GM18870 (cell line): ENCODE results near the gene TRIM62.

Experiments
- ATAC-seq: cut with Tn5 transposase; IDR thresholded peaks from one replicate; pipeline ENCODE4 v1.9.1; 2021; ENCODE audit warnings: moderate library complexity; ENCODE audit not compliant: unreplicated experiment

The TRIM62 gene

DNA sequence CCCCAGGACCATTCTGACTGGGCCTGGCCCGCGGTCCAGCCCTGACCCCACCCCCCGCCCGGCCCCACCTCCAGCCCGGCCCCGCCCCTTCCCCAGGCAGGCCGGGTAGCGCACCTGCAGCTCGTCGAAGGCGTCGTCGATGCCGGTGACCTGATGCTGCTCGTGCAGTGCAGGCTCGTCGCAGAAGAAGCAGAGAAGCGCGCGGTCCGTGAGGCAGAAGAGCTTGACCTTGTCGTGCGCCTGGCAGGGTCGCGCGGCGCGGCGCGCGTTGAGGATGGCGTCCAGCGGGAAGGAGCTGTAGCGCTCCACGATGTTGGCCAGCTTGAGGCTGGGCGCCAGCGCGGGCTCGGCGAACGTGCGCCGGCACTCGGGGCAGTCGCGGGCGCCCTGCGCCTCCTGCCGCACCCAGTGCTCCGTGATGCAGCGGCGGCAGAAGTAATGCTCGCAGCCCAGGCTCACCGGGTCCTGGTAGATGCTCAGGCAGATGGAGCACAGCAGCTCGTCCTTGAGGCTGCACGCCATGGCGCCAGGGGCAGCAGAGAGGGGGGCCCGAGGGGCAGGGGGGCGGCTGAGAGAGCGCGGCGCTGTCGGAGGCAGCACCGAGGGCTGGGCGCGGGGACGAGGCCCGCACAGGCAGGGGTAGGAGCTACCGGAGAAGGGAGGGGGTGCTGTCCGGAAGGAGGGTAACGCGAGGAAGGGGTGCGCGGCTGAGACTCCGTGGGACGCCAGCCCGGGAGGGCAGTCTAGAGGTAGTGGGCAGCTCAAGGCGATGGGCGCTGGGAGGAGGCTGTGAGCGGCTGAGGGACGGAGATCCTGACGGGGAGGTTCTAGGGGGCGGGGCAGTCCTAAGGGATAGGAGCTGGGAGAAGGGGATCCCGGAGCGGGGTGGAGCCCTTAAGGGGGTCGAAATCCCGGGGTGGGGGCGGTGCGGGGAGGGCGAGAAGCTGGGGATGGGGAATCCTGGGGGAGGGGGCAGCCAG, 642 bp downstream of the TRIM62 start:
- no peak for ATAC-seq

DNA sequence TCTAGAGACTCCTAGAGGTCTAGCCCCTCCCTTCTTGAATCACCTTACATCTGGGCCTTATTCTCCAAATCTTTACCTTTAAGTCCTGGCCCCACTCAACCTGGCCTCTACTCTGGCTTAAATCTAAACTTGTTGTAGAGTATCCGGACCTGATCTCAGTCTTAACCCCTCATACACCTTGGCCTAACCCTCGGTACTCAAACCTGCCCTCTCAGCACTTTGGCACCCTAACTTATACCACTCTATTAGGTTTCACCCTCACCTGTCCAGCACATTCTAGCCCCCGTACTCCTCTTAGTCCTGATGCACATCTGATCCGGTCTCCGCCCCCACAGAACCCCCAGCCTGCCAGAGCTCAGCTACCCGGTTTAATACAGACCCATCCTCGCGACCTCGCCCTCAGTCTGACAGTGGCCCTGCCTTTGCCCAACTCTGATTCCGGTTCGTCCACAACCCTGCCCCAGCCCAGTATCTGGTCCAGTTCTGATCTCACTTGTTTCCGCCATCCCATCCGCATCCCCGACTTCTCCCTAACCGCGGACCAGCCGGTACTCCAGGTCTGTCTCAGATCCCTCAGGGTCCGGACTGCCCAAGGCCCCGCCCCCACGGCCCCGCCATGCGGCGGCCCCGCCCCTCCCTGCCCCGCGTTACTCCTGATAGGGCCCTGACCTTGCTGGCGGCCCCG, 1.5 kb downstream of the TRIM62 start:
- no peak for ATAC-seq

DNA sequence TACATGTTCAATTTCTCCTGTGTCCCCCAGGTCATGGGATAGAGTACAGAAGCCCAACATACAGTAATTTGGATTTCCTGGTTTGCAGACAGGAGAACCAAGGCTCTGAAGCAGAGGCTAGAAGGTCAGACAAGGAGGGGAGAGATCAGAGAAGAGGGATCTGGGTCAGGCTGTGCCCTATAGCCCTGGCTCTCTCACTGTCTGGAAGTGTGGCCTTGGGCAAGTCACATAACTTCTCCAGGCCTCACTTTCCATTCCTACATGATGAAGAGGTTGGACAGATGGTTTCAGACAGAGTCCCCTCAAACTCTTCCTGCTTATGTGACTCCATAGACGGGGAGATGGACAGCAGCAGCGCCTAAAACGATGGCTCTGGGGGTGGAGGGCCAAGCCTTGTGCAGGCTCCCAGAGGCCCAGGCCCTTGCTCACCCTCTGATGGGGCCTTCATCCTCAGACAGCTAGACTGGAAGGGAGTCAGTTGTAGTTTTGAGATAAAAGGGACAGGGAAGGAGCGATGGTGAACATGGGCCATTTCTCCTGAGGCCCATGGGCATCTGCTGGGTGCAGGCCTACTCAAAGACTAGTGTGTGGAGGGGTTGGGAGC, 2.9 kb downstream of the TRIM62 start:
- no peak for ATAC-seq

DNA sequence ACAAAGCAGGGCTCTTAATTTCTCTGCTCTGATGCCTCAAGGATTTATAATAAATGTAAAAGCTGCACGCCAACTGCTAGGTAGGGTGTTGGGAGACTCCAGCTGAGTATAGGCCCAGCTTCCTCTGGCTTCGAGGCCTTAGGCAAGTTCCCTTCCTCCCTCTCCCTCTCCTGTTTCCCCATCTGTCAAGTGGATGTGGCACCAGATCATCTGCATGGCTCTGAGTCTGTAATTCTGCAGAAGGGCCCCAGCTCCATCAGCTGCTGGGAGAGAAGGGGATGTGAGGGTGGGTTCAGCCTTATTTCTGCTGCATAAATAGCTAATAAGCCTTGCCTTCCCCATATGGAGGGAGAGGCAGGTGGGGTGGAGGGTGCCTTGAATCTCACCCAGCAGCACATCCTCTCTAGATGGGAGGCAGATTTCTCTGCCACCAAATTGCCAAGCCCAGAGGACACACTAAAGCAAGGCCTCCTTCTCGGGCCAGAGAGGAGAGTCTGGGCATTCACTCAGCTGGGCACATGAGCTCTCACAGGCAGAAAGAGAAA, 3.8 kb downstream of the TRIM62 start:
- ATAC-seq, result no peak

DNA sequence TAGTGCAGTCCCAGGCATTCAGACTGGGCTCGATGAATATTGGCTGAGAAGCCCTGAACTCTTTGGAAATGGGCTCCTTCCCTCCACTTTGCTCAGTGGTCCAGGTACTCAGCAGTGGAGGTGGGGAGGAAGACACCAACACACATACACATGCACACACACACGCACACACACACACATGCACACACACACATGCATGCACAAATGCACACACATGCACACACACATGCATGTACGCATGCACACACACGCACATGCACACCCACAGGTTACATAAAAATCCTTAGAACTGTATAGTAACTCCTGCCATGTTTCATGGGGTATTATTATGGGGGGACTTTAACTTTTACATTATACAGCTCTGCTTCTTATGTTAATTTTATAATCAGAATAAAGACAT, 5.0 kb downstream of the TRIM62 start:
- ATAC-seq, result no peak

DNA sequence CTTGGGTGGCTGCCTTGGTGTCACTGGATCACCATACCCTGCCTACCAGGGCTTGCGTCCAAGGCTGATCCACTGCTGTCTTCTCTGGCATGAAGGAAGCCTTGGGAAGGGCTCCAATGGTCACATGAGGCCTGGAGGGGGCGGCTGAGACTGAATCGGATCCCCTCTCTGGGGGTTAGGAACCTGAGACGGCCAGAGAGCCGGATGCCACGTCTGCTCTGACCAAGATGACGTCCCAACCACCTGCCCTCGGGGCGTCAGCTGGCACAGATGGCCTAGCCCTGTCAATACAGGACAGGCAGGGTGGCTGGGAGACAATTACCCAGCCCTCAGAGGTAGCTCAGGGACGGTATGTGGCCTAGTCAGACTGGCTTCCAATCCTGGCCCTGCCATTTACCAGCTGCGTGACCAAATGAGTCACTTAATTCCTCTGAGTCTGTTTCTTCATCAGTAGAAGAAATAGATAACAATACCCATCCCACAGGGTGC, 5.4 kb downstream of the TRIM62 start:
- ATAC-seq, result no peak

DNA sequence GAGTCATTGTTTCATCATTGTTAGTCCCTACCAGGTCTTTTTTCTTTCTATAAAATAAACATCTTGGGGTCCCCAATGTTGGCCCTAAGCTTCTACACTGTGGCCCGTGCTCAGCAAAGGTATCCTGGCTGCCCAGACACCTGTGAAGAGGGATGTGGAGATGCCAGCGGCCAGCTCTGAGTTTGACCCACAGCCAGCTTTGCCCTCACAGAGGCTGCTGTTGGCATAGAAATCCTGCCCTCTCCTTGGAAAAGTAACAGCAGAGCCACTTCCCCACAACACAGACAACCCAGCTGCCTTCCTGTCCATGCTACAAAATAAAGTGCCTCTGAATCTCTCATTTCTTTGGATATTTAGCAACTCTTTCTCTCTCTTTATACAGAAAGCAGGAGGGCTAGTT, 6.0 kb downstream of the TRIM62 start:
- no peak for ATAC-seq

DNA sequence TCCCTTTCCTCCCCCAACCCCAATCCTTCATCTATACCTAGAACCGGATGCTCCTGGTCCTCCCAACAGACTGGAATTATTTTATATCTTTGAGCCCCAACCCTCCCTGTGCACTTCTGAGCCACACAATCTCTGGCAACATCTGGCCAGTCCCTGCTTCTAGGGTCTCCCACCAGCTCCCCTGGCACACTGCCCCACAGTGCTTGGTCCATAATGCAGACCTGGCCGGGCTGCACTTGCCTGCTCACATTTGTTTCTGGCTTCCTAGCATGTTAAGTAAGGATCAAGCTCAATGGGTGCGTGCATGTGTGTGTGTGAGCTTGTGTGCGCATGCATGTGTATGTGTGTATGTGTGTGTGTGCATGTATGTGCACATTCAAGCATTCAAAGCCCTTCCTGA, 8.8 kb downstream of the TRIM62 start:
- no peak for ATAC-seq

DNA sequence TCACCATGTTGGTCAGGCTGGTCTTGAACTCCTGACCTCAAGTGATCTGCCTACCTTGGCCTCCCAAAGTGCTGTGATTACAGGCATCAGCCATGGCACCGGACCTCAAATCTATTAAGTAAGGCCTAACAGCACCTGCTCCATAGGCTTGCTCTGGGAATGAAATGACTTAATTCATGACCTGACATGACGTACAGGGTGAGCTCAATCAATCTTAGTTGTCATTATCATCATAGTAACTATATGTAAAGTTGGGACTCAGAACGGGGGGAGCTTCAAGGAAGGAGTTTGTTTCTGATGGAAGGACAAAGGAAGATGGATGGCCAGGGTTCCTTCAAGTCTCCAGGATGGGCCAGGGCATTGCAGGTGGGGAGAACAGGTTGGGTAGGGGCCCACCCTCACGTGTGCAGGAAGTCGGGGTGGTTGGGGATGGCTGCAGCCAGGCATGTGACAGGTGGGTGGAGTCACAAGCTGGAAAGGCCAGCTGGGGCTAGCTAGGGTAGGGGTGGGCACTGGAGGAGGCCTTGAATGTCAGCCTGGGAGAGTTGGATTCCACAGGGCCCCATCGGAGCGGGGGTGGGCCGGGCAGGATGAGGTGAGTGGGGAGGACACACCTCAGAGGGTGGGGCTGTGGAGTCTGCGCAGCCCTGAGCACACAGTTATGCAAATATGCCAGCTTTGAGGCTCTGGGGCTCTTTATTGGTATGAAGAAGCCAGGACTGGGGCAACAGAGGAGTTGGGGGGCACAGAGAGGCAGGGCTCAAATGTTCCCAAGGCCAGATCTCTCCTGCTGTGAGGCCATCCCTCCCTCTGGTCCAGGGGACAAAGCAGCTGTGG, 9.6 kb downstream of the TRIM62 start:
- ATAC-seq, result no peak

DNA sequence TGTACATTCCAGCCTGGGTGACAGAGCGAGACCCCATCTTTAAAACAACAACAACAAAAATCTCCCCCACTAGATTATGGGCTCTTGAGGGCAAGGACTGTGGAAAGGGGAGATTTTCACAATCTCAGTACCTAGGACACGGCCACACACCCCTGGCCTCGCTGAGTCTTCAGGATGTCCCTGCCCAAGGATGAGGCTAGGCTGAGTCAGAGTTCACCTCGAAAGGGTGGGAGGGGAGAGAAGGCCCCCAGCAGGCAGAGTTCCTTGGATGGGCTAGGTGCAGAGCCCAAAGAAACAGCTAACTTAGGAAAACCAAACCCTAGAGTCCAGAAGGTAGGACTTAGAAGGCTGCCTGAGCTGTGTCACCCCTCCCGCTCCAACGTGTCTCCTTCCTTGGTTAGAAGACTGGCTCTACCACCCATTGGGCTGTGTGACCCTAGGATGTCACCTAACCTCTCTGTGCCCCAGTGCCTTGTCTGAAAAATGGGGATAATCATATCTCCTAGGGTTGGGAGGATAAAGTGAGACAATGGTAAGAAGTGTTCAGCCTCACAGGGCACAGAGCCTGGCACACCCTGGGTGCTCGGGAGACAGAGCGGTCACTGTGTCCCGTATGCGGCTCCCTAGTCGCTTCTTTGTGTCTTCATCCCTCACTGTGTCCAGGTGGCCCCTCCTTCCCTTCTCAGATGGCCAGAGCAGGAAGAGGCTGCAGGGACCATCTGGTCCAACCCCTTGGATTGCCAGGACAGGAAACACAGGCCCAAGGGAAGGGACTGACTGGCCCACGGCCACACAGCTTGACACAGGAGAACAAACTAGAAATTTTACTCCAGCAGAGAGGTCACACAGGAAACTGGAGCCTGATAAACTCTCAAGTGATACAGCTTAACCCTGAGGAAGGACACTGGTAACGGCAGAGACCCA, 11.2 kb downstream of the TRIM62 start:
- no peak for ATAC-seq

DNA sequence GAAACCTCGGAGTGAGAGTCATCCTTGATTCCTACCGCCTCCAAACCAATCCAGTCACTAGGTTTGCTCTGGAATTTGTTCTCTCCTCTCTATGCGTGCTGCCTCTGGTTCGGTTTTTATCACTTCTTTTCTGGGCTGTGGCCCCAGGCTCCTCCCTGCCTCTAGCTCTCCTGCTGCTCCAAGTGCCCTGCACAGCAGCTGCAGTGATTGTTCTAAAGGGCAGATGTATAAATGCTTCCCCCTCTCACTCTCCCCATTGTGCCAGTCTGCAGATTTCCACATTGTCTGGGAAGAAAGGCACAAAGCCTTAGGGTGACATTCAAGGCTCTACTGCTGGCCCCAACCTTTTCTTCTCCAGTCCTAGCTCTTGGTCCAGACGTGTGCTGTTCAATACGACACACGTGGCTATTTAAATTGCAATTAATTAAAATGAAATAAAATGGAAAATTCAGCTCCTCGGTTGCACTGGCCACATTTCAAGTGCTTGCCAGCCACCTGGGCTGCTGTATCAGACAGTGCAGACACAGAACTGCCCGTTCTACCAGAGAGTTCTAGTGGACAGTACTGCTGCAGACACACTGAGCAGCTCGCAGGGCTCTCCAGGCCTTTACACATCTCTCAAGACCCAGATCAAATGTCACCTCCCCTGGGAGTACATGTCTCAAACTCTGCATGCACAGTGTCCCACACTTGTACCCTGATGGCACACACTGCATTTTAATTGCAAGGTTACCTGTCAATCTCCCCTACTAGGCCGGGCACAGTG, 12.4 kb downstream of the TRIM62 start:
- ATAC-seq, result no peak

DNA sequence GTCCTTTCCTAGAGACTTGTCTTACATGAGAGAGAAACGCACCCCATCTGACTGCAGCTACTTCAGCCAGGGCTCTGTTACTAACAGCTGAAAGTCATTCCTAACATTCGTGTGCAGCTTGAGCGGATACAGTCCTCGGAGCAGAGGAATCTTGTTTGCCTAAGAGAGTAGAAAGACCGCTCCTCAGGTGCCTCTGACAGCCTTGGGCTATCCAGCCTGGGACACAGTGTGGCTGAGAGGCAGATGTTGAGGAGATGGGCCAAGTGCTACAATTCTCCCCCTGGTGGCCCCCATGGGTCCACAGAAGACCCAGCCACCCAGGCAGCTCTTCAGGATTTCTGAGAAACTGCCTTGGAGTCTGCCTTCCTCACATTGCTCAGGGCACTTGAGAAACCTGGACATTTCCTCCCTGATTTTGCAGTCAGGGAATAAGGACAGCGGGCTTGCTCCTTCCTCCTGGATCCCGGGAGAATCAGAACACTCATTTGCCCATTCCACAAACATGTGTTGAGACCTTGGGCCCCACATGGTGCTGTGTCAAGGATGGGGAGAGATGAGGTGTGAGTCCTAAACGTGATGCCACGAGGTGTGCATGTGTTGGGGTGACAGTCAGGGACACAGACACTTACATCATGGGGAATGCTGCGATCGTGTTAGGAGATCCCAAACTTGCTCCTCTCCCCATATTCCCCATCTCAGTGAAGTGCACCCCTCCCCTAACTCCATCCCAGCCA, 13.1 kb downstream of the TRIM62 start:
- no peak for ATAC-seq

DNA sequence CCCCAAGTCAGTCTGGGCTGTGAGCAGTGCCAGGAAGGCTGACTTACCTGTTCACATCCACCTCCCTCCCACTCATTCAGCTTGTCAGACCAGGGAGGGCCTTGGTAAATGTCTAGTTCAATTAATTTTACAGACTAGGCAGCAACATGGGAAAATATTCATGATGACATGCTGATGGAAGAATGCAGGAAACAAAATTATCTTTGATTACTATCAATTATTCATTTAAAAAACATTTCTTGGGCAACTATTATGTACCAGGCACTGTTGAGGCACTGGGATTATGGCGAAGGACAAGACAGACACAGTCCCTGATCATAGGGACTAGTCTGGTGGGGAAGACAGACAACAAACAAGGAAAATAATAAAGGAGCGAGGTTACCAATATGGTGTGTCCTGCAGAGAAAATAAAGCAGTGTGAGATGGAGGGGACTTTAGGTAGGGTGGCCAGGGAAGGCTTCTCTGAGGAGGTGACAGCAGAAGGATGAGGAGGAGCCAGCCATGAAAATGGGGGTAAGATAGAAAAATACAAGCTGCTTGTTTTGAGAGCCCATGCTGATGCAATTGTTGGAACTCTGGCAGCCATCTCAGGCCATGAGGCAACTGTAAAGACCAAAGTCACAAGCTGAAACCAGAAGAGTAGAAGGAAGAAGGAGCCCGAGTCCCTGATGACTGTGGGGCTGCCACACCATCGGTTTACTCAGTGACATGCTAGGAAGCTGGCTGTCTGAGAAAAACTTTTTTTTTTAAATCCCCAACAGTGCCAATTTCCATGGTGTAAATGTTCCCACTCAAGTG, 14.0 kb downstream of the TRIM62 start:
- no peak for ATAC-seq

DNA sequence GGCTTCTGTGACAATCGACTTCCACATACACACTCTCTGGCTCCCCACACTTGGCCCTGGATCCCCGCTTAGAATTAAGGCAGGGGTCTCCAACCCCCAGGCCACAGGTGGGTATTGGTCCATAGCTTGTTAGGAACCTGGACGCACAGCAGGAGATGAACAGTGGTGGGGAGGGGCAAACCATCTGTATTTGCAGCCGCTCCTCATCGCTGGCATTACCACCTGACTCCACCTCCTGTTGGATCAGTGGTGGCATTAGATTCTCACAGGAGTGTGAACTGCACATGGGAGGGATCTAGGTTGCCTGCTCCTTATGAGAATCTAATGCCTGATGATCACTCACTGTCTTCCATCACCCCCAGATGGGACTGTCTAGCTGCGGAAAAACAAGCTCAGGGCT, 16.0 kb downstream of the TRIM62 start:
- no peak for ATAC-seq

DNA sequence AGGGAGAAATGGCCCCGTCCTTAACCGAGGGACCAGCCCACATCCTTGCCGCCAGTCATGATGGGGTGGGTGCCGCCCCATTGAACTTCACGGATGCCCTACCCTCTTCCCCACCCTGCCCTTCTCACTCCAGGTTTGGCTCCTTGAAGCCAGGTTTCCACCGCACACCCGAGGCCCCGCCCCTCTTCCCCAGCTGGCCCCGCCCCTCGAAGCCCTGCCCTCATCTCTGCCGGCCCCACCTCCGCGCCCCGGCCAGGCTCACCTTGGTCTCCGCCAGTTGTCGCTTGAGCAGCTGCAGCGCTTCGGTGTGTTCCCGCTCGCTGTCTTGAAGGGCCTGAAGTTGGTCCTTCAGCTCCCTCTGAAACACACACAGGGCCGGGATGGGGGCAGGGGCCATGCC, 16.6 kb downstream of the TRIM62 start:
- no peak for ATAC-seq

DNA sequence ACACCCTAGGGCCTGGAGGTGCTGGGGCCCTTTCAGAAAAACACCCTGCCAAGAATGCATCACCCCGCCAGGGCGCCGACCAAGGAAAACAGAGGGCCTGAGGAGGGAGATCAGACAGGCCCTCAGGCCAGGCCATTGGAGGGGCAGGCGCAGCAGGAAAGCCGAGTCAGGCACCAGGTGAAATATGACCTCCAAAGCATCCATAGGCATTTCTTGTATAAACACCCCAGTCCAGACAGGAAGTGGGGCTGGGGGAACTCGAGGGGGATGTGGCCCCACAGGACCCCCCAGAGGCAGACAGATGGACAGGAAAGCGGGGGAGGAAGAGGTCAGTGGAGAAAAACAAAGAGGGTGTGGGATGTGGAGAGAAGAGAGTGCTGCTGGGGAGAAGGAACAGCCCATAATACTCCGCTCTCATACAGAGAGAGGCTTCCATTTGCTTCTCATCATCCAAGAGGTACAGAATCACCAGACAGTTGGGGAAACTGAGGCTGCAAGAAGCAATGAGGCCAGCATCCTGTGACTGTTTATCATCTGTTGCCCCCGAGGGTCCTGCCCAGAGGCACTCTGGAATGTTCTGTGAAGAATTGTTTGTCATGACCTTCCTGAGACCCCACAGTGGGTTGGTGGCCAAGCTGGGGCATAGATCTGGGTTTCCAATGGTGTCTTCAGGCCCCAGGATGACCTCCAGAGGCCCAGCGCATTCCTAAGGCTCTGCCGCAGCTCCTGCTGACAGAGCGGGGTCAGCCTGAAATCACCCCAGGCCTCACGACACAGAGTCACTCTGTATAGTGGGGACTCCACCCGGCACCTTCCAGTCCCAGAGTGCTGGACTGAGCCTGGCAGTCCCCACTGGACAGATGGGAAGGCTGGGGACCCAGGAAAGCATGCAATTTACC, 18.0 kb downstream of the TRIM62 start:
- ATAC-seq, result no peak
